Naive thymus-derived CD4-positive, alpha-beta T cell (primary cell): ENCODE results near the gene STYXL2. TPM values are rescaled to one million over a fixed set of nuclear protein-coding genes. Genes with fewer than 3 reads are reported as not detected.

Experiments
- ATAC-seq: fragments of 150-1000 bp; cut with Tn5 transposase; 2 replicates; pipeline ENCODE4 v1.10.0; 2021; ENCODE audit warnings: mild to moderate bottlenecking, moderate library complexity
- CTCF ChIA-PET: fragments of 350-600 bp; sonication (Branson Sonifier 250); formaldehyde crosslinking; loops from one replicate; lab custom pipeline; 2021; ENCODE audit warnings: antibody characterized with exemption; lab: Charles Lee
- POLR2A ChIA-PET: fragments of 350-600 bp; sonication (Branson Sonifier 250); formaldehyde crosslinking; loops from one replicate; lab custom pipeline; 2021; ENCODE audit warnings: antibody characterized with exemption, inconsistent platforms; lab: Charles Lee
- DNase-seq, 9 donors: peaks; one replicate each; pipeline versions ENCODE4 v3.0.0 to v3.0.0-alpha.2; 2020 to 2022; ENCODE audit warnings: mixed read lengths in 1 of 9
- H3K27ac ChIP-seq: one replicate; pipeline ENCODE4 v1.7.0; 2013; ENCODE audit warnings: mild to moderate bottlenecking, low read depth, low read length, moderate library complexity
- H3K27me3 ChIP-seq, 2 donors: one replicate each; pipeline ENCODE4 v1.7.0; 2013; ENCODE audit warnings: low read length in 2 of 2, mild to moderate bottlenecking in 2 of 2, moderate library complexity in 2 of 2; ENCODE audit not compliant: control insufficient read depth in 2 of 2, insufficient read depth in 2 of 2
- H3K36me3 ChIP-seq, 3 experiments: 1 replicate in 2 of 3; 2 replicates in 1 of 3; pipeline ENCODE4 v1.7.0; 2013; ENCODE audit warnings: low read length in 3 of 3, mild to moderate bottlenecking in 3 of 3, moderate library complexity in 1 of 3; ENCODE audit not compliant: insufficient read depth in 3 of 3, control insufficient read depth in 2 of 3
- H3K4me1 ChIP-seq, 2 donors: one replicate each; pipeline ENCODE4 v1.7.0; 2013; ENCODE audit warnings: low read length in 2 of 2, mild to moderate bottlenecking in 2 of 2, moderate library complexity in 1 of 2; ENCODE audit not compliant: control insufficient read depth in 2 of 2, insufficient read depth in 2 of 2
- H3K4me3 ChIP-seq: 2 replicates; pipeline ENCODE4 v1.7.0; 2013; ENCODE audit warnings: mild to moderate bottlenecking, low read length
- H3K9me3 ChIP-seq, 3 experiments: 1 replicate in 2 of 3; 2 replicates in 1 of 3; pipeline ENCODE4 v1.7.0; 2013; ENCODE audit warnings: low read length in 3 of 3; ENCODE audit not compliant: control insufficient read depth in 2 of 3
- H3K27ac Mint-ChIP-seq, 9 donors: one replicate each; pipeline ENCODE4 v1.8.0; 2020 to 2022; ENCODE audit warnings: mixed read lengths in 9 of 9, mild to moderate bottlenecking in 8 of 9, moderate library complexity in 5 of 9, inconsistent platforms in 2 of 9
- H3K27me3 Mint-ChIP-seq, 5 donors: one replicate each; pipeline ENCODE4 v1.8.0; 2021 to 2022; ENCODE audit warnings: mixed read lengths in 5 of 5, mild to moderate bottlenecking in 1 of 5
- H3K36me3 Mint-ChIP-seq, 5 donors: one replicate each; pipeline ENCODE4 v1.8.0; 2020 to 2022; ENCODE audit warnings: mixed read lengths in 5 of 5, mild to moderate bottlenecking in 3 of 5, inconsistent platforms in 1 of 5
- H3K4me1 Mint-ChIP-seq, 7 donors: one replicate each; pipeline ENCODE4 v1.8.0; 2020 to 2022; ENCODE audit warnings: mixed read lengths in 7 of 7, mild to moderate bottlenecking in 3 of 7, inconsistent platforms in 1 of 7
- H3K4me3 Mint-ChIP-seq, 10 donors: one replicate each; pipeline ENCODE4 v1.8.0; 2020 to 2022; ENCODE audit warnings: mild to moderate bottlenecking in 10 of 10, mixed read lengths in 10 of 10, moderate library complexity in 6 of 10, inconsistent platforms in 2 of 10
- H3K9me3 Mint-ChIP-seq, 11 donors: one replicate each; pipeline ENCODE4 v1.8.0; 2020 to 2022; ENCODE audit warnings: mixed read lengths in 11 of 11, mild to moderate bottlenecking in 4 of 11, inconsistent platforms in 1 of 11, moderate library complexity in 1 of 11
- intact Hi-C, 2 donors: fragments of 100-400 bp; cut with micrococcal nuclease; formaldehyde crosslinking; loops; one replicate each; pipeline ENCODE4 v1.15.1; 2023
- polyA plus RNA-seq, 2 donors: library from polyadenylated mRNA; unstranded; fragments of 300-500 nt; fragmentation: Illumina TruSeq; gene quantifications; one replicate each; pipeline ENCODE4 v1.2.3, GENCODE V29; 2021
- total RNA-seq, 6 experiments: library from RNA in 5 of 6; stranded (reverse) in 5 of 6; gene quantifications; 1 replicate in 5 of 6; 2 replicates in 1 of 6; pipeline ENCODE4 v1.2.3 and lab custom pipeline; 2021 to 2026

Gene STYXL2
- total and polyA plus RNA-seq, 7 experiments from 2014 or later = not detected

DNA sequence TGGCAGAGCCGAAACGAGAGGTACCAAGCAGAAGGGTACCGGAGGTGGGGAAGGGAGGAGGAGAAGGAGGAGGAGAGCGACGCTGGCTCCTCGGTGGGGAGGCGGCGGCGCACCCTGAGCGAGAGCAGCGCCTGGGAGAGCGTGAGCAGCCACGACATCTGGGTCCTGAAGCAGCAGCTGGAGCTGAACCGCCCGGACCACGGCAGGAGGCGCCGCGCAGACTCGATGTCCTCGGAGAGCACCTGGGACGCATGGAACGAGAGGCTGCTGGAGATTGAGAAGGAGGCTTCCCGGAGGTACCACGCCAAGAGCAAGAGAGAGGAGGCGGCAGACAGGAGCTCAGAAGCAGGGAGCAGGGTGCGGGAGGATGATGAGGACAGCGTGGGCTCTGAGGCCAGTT lies 32.4 kb downstream of the STYXL2 start:
- no peak overlapping the region for H3K4me3 Mint-ChIP-seq
- H3K9me3 Mint-ChIP-seq = no peaks in the 10 kb centered on the region
- peak overlapping the region in 1 of 9 donors; percentile 49 for H3K27ac Mint-ChIP-seq
- Histone ChIP-seq H3K36me3 (no peaks in the 10 kb centered on the region), H3K4me3 (no peak overlapping the region), H3K27ac (no peak overlapping the region), H3K4me1 (peaks cover 0 to 8% of the 10 kb centered on the region in 2 donors), H3K9me3 (no peaks in the 10 kb centered on the region), H3K27me3 (no peaks in the 10 kb centered on the region)
- intact Hi-C loops = loop anchor here in 1 of 2 donors (10.0 kb wide), 1 partner anchor 1202 kb away; no protein-coding TSS in a partner anchor
- CTCF ChIA-PET = interaction anchor here (1.1 to 4.1 kb wide), 5 partner anchors 60 to 217 kb away, joined by 3 to 20 read pairs (median 3); no protein-coding TSS in a partner anchor
- H3K27me3 Mint-ChIP-seq = peaks cover 12 to 28% (median 22%) of the 10 kb centered on the region in 5 donors
- DNase-seq = no peak
- peaks cover 0 to 5% (median 2%) of the 10 kb centered on the region in 7 donors for H3K4me1 Mint-ChIP-seq
- H3K36me3 Mint-ChIP-seq = no peaks in the 10 kb centered on the region
- no peak for ATAC-seq
- POLR2A ChIA-PET = no interaction called here

DNA sequence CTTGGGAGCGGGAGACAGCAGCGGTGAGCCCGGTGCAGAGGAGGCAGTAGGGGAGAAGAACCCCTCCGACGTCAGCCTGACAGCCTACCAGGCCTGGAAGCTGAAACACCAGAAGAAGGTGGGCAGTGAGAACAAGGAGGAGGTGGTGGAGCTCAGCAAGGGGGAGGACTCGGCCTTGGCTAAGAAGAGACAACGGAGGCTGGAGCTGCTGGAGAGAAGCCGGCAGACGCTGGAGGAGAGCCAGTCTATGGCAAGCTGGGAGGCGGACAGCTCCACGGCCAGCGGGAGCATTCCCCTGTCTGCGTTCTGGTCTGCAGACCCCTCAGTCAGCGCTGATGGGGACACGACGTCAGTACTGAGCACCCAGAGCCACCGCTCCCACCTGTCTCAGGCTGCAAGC lies 32.9 kb downstream of the STYXL2 start:
- Histone ChIP-seq H3K9me3 (no peaks in the 10 kb centered on the region), H3K4me1 (peaks cover 0 to 3% of the 10 kb centered on the region in 2 donors), H3K27ac (no peak overlapping the region), H3K27me3 (no peaks in the 10 kb centered on the region), H3K36me3 (no peaks in the 10 kb centered on the region), H3K4me3 (no peak overlapping the region)
- ChIA-PET POLR2A (no interaction called here), CTCF (interaction anchor here (1.1 to 4.1 kb wide), 5 partner anchors 60 to 218 kb away, joined by 3 to 20 read pairs (median 4); no protein-coding TSS in a partner anchor)
- DNase-seq = no peak
- ATAC-seq = no peak
- Mint-ChIP-seq H3K27me3 (peaks cover 12 to 33% (median 24%) of the 10 kb centered on the region in 5 donors), H3K27ac (no peak overlapping the region), H3K4me3 (no peak overlapping the region), H3K4me1 (peaks cover 0 to 2% (median 0%) of the 10 kb centered on the region in 7 donors), H3K9me3 (no peaks in the 10 kb centered on the region), H3K36me3 (no peaks in the 10 kb centered on the region)
- intact Hi-C loops = loop anchor here in 1 of 2 donors (10.0 kb wide), 1 partner anchor 1202 kb away; no protein-coding TSS in a partner anchor

DNA sequence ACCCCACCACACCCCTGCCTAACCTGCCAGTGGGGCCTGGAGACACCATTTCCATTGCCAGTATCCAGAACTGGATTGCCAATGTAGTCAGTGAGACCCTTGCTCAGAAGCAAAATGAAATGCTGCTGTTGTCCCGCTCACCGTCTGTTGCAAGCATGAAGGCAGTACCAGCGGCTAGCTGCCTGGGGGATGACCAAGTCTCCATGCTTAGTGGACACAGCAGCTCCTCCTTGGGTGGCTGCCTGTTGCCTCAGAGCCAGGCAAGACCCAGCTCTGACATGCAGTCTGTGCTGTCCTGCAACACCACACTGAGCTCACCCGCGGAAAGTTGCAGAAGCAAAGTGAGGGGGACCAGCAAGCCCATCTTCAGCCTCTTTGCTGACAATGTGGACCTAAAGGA lies 33.4 kb downstream of the STYXL2 start:
- no peaks in the 10 kb centered on the region for H3K9me3 Mint-ChIP-seq
- H3K4me3 Mint-ChIP-seq = no peak overlapping the region

DNA sequence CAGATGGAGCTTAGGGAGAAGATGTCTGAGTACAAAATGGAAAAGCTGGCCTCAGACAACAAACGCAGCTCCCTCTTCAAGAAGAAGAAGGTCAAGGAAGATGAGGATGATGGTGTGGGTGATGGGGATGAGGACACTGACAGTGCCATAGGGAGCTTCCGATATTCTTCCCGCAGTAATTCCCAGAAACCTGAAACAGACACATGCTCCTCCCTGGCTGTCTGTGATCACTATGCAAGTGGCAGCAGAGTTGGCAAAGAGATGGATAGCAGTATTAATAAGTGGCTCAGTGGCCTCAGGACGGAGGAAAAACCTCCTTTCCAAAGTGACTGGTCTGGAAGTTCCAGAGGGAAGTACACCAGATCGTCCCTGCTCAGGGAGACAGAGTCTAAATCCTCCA lies 33.8 kb downstream of the STYXL2 start:
- intact Hi-C loops = loop anchor here in 1 of 2 donors (1.0 to 10.0 kb wide), 2 partner anchors 217 to 1203 kb away; no protein-coding TSS in a partner anchor
- H3K4me3 Mint-ChIP-seq = no peak overlapping the region
- Histone ChIP-seq H3K4me3 (no peak overlapping the region), H3K27me3 (no peaks in the 10 kb centered on the region), H3K36me3 (no peaks in the 10 kb centered on the region), H3K4me1 (no peaks in the 10 kb centered on the region), H3K27ac (no peak overlapping the region), H3K9me3 (no peaks in the 10 kb centered on the region)
- CTCF ChIA-PET = interaction anchor here (1.3 to 1.7 kb wide), 4 partner anchors 9 to 218 kb away, joined by 3 to 13 read pairs (median 4); no protein-coding TSS in a partner anchor
- peaks cover 0 to 2% (median 0%) of the 10 kb centered on the region in 7 donors for H3K4me1 Mint-ChIP-seq
- peaks cover 12 to 40% (median 24%) of the 10 kb centered on the region in 5 donors for H3K27me3 Mint-ChIP-seq
- H3K27ac Mint-ChIP-seq = no peak overlapping the region
- no peaks in the 10 kb centered on the region for H3K36me3 Mint-ChIP-seq
- DNase-seq (no peak), ATAC-seq (no peak)
- POLR2A ChIA-PET = interaction anchor here (1.1 kb wide), 1 partner anchor 60 kb away, joined by 3 read pairs; no protein-coding TSS in a partner anchor
- H3K9me3 Mint-ChIP-seq = no peaks in the 10 kb centered on the region

More for the DNA sequence above, 33.4 kb downstream of the STYXL2 start:
- CTCF ChIA-PET = interaction anchor here (1.1 to 1.7 kb wide), 5 partner anchors 9 to 210 kb away, joined by 3 to 5 read pairs (median 3); no protein-coding TSS in a partner anchor
- Histone ChIP-seq H3K27ac (no peak overlapping the region), H3K36me3 (no peaks in the 10 kb centered on the region), H3K27me3 (no peaks in the 10 kb centered on the region), H3K4me3 (no peak overlapping the region), H3K4me1 (no peaks in the 10 kb centered on the region), H3K9me3 (no peaks in the 10 kb centered on the region)
- intact Hi-C loops = loop anchor here in 1 of 2 donors (10.0 kb wide), 1 partner anchor 1202 kb away; no protein-coding TSS in a partner anchor
- DNase-seq (no peak), ATAC-seq (no peak)
- Mint-ChIP-seq H3K27me3 (peaks cover 12 to 35% (median 24%) of the 10 kb centered on the region in 5 donors), H3K36me3 (no peaks in the 10 kb centered on the region), H3K27ac (no peak overlapping the region), H3K4me1 (peaks cover 0 to 2% (median 0%) of the 10 kb centered on the region in 7 donors)
- POLR2A ChIA-PET = interaction anchor here (1.1 kb wide), 1 partner anchor 60 kb away, joined by 3 read pairs; no protein-coding TSS in a partner anchor

DNA sequence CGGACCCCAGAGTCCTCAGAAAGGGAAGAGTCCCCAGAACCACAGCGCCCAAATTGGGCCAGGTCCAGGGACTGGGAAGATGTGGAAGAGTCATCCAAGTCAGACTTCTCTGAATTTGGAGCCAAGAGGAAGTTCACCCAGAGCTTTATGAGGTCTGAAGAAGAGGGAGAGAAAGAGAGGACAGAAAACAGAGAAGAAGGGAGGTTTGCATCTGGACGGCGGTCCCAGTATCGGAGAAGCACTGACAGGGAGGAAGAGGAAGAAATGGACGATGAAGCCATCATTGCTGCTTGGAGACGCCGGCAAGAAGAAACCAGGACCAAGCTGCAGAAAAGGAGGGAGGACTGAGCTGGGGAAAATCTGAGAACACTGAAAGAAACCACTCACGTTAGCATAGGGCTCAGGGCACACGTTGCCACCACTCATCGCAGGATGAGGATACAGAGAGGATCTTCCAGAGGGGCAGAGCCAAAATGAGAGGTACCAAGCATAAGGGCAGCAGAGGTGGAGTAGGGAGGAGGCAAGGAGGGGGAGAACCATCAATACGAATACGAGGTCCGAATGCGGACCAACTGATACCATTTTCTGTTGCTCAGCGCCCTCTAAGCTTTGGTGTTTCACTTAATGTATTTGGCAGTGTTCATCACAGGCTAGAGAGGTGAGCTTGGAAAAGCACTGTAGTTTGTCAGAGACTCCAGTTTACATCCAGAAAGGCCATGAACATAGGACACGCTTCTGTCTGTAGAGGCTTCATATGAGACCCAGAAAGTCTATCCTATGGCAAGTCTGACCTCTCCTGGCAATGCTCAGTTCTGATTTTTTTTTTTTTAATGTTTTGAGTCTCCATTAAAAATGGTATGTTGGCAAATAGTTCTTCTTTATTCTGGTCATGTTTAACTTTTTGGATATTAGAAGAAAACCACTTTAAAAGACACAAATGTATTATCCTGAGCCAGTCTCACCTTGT lies 34.7 kb downstream of the STYXL2 start:
- ChIA-PET CTCF (interaction anchor here (1.3 to 3.1 kb wide), 5 partner anchors 10 to 221 kb away, joined by 3 to 15 read pairs (median 4); no protein-coding TSS in a partner anchor), POLR2A (interaction anchor here (1.1 kb wide), 1 partner anchor 61 kb away, joined by 3 read pairs; no protein-coding TSS in a partner anchor)
- DNase-seq (peak in 3 of 9 donors; percentile 19 to 29 (median 20)), ATAC-seq (no peak)
- no peaks in the 10 kb centered on the region for H3K9me3 Mint-ChIP-seq
- H3K36me3 Mint-ChIP-seq = no peaks in the 10 kb centered on the region
- Histone ChIP-seq H3K27ac (no peak overlapping the region), H3K36me3 (no peaks in the 10 kb centered on the region), H3K4me1 (no peaks in the 10 kb centered on the region), H3K4me3 (no peak overlapping the region), H3K27me3 (no peaks in the 10 kb centered on the region), H3K9me3 (no peaks in the 10 kb centered on the region)
- intact Hi-C loops = loop anchor here in 1 of 2 donors (1.0 to 10.0 kb wide), 2 partner anchors 218 to 1204 kb away; no protein-coding TSS in a partner anchor
- H3K27ac Mint-ChIP-seq = peak overlapping the region in 1 of 9 donors; percentile 1
- peaks cover 0 to 4% (median 0%) of the 10 kb centered on the region in 7 donors for H3K4me1 Mint-ChIP-seq
- peaks cover 12 to 43% (median 24%) of the 10 kb centered on the region in 5 donors for H3K27me3 Mint-ChIP-seq
- H3K4me3 Mint-ChIP-seq = no peak overlapping the region

DNA sequence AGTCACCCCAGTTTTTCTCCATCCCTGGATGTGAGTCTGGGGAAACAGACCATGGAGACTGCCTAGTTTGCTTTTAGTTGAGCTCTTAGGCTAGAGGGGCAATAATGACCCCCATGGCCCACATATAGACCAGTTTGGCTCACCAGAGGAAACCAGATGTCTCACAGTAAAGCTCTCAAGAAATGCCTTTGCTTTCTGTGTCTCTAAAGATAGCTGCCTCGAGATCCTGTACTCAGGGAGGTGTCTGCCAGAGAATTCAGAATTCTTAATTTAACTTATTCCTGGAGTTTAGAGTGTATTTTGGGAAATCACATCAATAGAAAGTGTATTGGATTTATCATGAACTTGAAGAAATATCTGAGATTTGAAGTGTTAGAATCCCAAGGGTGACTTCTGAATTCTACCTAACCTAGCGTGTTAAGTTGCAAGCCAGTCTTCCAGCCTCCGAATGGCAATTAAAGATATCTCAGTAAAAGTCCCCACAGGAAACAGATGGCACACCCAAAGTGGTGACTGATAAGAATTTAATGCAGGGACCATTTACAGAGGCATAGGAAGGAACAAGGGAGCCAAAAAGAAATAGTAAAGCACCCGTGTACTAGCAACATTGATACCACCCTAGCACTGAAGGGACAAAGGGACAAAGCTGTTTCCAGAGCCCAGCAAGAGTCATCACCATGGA lies 37.1 kb downstream of the STYXL2 start:
- no peaks in the 10 kb centered on the region for H3K27me3 ChIP-seq
- H3K27ac ChIP-seq = no peak overlapping the region
- ChIA-PET CTCF (interaction anchor here (1.3 to 3.1 kb wide), 2 partner anchors 72 to 221 kb away, joined by 7 to 15 read pairs; no protein-coding TSS in a partner anchor), POLR2A (no interaction called here)
- H3K4me1 ChIP-seq = no peaks in the 10 kb centered on the region
- no peaks in the 10 kb centered on the region for H3K36me3 ChIP-seq
- H3K9me3 ChIP-seq = no peaks in the 10 kb centered on the region
- Mint-ChIP-seq H3K9me3 (no peaks in the 10 kb centered on the region), H3K27me3 (peaks cover 12 to 55% (median 26%) of the 10 kb centered on the region in 5 donors), H3K4me1 (peaks cover 0 to 4% (median 0%) of the 10 kb centered on the region in 7 donors), H3K4me3 (no peak overlapping the region), H3K27ac (no peak overlapping the region), H3K36me3 (no peaks in the 10 kb centered on the region)
- intact Hi-C loops = no loop called here
- ATAC-seq (no peak), DNase-seq (no peak)
- no peak overlapping the region for H3K4me3 ChIP-seq
